GM18519 (cell line): ENCODE results near the gene QSOX2.

Source experiments
- ATAC-seq: cut with Tn5 transposase; IDR thresholded peaks from one replicate; pipeline ENCODE4 v1.9.1; 2021; ENCODE audit warnings: mild to moderate bottlenecking, moderate library complexity; ENCODE audit not compliant: unreplicated experiment, low FRiP score

The QSOX2 gene

GRCh38 chr9:136225366-136225747 lies 20.3 kb downstream of the QSOX2 start:
- ATAC-seq = no peak

DNA sequence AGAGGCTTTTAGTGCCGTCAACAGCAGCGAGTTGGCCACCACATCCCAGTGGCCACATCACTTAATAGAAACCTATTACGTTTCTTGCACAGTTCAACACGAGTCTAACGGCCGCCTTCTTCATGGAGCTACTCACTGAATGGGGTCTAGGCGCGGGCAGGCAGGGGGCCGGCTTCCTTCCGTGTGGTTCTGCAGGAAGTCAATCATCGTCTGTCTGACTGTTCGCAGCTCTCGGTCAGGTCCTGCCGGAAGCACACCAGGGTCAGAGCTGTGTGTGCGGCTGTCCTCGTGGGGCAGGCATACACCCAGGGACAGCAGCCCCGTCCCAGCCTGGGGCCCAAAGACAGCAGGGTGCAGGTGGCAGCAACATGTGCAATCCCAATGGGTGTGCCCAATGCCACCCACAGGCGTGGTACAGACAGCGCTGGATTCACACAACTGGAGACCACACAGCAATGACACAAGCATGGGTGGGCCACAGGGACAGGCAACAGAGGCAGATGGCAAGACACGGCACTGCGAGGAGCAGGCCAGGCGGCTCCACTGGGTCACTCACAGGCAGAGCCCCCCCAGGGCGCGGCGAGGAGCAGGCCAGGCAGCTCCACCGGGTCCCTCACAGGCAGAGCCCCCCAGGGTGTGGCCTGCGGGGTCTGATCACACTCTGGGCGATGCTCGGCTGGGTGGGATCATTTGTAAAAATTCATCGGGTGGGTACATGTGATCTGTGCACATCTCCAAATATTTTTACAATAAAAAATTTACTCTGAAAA lies 21.6 kb downstream of the QSOX2 start:
- ATAC-seq = no peak

- ATAC-seq = no peak
Measured at GRCh38 chr9:136222906-136223285, 22.7 kb downstream of the QSOX2 start.

GRCh38 chr9:136222166-136222905 lies 23.3 kb downstream of the QSOX2 start:
- ATAC-seq = no peak

- no peak for ATAC-seq
Measured at GRCh38 chr9:136220017-136220729, 25.4 kb downstream of the QSOX2 start.

DNA sequence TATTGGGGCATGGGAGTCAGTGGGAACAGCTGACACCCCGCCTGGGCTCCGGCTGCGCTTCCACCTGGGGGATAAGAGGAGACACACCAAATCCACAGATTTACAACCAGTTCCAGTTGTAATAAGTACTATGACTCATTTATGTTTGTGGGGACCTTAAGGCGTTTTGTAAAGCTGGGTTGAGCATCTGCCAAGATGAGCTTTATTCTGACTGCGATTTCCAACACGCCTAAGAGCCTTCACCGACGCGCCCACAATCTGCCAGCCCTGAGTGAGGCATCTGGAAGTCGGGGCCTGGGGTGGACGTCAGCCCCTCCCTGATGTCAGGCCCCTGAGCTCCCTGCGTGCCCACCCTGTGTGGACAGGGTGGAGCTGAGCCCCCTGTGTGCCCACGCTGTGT lies 26.3 kb downstream of the QSOX2 start:
- no peak for ATAC-seq

GRCh38 chr9:136218673-136219072 lies 26.9 kb downstream of the QSOX2 start:
- ATAC-seq = no peak

DNA sequence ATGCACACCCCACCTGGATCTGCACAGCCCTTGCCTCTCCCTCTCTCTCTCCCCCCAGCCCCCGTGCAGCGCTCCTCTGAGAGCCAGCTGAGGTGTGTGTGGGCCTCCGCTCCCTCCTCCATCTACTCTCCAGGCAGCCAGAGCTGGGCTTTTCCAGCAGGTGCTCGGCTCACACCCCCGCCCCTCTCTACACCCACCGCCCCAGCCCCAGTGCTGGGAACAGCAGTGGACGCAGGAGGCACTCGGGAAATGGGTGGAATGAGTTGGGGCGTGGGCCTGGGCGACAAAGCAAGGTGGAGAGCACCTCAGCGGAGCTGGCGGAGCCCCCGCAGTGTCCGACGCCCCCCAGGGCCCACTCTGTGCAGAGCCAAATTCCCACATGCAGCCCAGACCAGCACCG lies 27.3 kb downstream of the QSOX2 start:
- ATAC-seq = no peak

DNA sequence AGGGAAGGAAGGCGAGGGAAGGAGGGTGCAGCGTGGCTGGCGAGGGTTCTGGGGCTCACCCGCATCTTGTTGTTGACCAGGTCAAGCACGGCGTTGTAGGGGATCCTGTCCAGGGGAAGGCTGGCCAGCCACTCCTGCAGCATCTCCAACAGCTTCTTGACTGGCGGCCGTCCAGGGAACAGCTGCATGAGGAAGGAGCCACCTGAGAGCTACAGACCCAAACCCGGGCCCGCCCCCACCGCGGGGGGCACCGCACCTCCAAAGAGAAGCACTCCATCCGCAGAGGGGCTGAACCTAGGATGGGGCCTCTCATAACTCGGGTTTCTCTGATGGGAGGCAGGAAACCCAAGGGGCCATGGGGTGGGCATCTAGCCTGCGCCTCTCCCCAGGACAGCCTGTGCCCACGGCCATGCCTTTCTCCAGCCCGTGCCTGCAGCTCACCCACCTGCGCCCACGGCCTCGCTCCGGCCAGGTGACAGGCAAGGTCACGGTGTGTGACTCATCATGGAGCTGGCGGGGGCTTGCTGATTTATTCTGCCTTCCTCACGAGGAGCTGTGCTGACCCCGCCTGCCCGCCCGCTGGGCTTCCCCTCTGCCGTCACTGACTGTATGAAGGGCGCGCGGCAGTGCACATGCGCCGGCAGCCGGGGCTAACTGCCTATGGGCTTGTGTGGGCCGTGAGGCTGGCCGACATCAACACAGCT lies 28.9 kb downstream of the QSOX2 start:
- ATAC-seq = no peak

- ATAC-seq = no peak
Measured at GRCh38 chr9:136213733-136214132, 31.9 kb downstream of the QSOX2 start.

DNA sequence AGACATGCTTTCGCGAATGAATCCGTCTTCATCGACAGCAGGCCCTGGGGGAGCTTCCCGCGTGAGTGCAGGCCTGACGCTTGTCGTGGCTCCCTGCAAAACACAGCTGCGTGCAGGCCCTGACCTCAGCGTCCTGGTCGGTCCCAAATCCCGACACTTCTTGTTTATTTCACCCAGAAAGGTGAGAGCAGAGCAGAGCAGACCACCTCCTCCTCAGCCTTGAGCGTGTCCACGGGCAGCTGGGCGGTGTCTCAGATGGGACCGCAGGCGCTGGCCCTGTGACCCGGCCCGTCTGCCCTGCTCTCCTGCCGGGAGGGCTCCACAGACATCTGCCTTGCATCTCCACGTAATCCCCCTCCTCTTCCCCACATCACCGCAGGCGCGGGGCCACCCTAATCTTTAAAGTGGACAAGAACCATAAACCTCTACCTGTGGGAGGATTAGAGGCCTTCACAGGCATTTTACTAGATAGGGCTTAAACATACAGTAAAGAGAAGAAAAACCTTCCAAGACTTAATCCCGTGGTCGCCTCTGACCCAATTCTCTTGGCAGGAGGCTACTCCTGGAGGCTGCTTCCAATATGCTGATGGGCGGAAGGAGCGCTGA lies 33.2 kb downstream of the QSOX2 start:
- ATAC-seq = no peak

DNA sequence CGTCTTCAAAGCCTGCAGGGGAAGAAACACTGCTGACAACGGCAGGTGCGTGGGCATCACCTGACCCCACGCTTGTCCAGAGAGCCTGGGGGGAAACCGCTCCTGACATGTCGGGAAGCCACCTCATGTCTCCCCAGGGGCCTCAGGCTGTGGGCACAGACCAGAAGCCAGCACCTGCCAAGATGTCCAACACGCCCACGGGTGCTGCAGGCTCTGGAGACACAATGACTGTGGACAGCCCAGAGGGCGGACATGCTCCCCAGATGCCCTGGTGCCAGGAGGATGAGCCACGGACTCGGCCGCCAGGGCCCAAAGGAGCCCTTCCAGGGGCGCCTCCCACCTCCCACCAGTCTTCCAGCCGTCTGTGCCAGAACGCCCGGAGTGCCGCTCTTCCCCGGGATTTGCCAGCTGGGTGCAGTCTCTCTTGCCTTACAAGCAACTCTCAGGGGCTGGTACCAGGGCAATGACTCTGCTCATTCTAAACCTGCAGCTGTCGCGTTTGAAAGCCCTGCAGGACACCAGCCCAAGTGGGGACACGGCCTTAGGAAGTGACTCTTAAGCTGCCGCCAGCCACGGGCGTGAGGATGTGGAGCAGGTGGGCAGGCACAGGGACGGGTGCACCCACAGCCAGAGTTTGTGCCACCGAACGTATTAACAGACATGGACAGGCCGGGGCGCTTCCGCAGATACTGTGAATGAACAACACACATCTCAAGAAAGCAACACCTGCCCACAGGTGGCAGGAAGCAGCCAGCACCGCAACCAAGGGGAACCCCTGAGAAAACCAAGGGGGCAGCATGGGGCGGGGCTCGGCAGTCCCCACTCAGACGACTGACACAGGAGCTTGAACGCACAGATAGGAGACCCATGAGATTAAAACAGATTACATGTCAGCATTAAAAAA lies 33.9 kb downstream of the QSOX2 start:
- ATAC-seq = no peak

DNA sequence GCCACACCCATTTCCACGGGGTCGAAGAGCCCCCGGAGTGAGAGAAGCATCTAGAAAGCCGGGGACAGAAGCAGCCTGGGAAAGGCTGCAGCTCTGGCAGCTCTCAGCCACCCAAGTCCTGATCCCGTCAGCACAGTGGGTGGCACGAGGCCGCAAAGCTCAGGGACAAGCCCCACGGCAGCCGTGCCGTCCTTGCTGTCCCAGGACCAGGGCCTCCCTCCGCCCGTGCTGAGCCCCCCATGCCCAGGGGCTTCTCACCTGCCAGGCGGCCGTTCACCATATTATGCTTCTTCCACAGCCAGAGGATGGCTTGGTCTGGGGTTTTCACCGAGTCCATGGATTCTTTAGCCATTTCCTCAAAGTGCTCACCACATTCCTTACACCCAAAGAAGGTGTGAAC lies 34.6 kb downstream of the QSOX2 start:
- ATAC-seq = no peak

GRCh38 chr9:136210276-136210675 lies 35.3 kb downstream of the QSOX2 start:
- ATAC-seq = no peak

GRCh38 chr9:136209786-136210185 lies 35.8 kb downstream of the QSOX2 start:
- no peak for ATAC-seq

- ATAC-seq = no peak
Measured at GRCh38 chr9:136209232-136209631, 36.4 kb downstream of the QSOX2 start.

DNA sequence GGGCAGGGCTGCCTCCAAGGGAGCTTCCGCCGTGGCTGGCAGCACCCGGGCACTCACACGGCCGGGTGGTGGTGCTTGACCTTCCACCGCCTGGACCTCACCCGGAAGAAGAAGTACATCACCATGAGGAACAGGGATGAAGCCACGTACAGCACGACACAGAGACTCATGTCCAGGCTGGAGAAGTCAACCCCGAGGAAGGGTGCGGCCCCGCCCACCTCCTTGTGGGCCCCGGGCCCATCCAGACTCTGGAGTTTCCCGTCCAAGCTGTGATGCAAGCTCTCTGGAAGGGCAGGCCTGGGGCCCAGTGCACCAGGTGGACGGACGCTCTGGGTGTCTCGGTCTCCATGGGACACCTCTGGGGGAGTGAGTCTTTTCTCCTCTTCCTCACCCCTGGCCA lies 36.9 kb downstream of the QSOX2 start:
- ATAC-seq = no peak

- ATAC-seq = no peak
Measured at GRCh38 chr9:136207616-136208015, 38.0 kb downstream of the QSOX2 start.

GRCh38 chr9:136206602-136207275 lies 38.9 kb downstream of the QSOX2 start:
- no peak for ATAC-seq
